Measurements from ENCODE around the gene SIM1.

Gene SIM1

DNA sequence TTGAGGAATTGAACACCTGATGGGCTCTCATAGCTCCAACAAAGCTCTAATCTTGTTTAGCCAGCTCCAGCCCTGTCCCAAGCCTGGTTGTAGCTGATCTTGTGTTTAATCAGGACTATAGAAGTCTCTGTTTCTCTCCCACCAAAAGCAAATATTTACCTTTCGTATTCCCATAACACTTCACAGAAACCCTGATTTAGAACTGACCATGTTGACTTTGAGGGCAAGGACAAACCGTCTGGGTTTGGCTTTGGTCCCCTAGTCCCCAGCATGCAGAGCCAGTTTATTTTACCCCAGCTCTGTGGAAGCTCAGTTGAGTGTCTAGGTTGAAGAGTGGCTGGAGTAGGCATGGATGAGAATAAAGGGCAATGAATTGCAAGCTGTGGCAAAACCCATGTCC, 18.0 kb upstream of the SIM1 start:
- DNase-seq (ENCODE audit: low spot score) = no peak
- TF ChIP-seq, protein P1, sequence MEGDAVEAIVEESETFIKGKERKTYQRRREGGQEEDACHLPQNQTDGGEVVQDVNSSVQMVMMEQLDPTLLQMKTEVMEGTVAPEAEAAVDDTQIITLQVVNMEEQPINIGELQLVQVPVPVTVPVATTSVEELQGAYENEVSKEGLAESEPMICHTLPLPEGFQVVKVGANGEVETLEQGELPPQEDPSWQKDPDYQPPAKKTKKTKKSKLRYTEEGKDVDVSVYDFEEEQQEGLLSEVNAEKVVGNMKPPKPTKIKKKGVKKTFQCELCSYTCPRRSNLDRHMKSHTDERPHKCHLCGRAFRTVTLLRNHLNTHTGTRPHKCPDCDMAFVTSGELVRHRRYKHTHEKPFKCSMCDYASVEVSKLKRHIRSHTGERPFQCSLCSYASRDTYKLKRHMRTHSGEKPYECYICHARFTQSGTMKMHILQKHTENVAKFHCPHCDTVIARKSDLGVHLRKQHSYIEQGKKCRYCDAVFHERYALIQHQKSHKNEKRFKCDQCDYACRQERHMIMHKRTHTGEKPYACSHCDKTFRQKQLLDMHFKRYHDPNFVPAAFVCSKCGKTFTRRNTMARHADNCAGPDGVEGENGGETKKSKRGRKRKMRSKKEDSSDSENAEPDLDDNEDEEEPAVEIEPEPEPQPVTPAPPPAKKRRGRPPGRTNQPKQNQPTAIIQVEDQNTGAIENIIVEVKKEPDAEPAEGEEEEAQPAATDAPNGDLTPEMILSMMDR (IDR thresholded peaks at IDR 0.05; ENCODE audit: extremely low read depth, missing control alignments) = no peak

DNA sequence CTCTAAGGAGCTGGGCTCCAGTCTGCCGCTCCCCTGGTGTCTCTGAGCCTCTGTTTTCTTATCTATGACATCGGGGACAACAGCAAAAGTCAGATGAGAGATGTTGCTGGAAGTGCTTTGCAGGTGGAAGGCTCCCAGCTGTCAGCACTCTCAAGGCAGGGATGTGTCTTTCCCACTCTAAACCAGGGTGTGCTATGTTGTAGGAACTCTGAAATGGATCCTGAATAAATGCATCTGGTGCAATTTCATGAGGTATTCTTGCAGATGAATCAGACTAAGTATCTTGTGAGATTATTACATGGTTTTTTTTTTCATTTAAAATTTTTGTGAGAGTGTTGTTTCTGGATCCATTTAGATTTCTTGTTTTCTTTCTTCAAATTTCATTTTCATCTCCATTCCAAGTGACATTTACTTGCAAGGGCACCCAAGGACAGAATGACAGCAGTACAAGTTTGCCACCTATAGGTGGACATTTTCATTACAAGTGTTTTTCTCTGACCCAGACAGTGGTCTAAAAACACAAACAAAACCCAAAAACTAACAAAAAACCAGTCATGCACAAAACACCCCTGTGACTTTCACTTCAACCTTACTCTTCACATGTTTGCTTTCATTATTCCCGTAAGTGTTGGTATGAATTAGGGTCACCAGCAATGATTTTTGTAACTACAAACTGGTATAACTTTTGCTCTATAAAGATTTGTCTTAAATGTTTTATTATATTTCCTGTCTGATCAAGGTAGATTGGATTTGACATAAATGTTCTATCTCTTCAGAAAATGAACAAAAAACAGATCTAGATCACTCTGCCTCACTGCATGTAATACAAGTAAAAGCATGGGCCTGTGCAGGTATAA, 14.7 kb upstream of the SIM1 start:
- no peak for DNase-seq (ENCODE audit: low spot score)
- TF ChIP-seq, protein P1 (IDR thresholded peaks at IDR 0.05; ENCODE audit: extremely low read depth, missing control alignments) = peak; percentile 8

DNA sequence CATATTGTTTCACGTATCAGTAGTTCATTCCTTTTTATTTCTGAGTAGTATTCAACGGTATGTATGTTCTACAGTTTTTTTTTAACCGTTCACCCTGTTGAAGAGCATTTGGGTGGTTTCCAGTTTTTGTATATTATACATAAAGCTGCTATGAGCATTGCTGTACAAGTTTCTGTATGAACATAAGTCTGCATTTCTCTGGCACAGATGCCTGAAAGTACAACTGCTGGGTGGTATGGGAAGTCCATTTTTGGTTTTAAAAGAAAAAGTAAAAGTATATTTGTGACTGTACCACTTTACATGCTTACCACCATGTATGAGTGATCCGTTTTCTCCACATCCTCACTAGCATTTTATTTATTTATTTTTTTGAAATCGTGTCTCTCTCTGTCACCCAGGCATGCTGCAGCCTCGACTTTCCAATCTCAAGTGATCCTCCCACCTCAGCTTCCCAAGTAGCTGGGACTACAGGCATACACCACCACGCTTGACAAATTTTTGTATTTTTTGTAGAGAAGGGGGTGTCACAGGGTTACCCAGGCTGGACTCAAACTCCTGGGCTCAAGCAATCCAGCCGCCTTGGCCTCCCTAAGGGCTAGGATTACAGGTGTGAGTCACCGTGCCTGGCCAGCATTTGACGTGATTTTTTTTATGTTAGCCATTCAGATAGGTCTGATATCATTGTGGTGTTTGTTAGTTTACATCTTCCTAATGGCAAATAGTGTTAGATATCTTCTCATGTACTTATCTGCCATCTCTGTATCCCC, 11.0 kb upstream of the SIM1 start:
- DNase-seq (ENCODE audit: low spot score) = no peak
- TF ChIP-seq, protein P1 (IDR thresholded peaks at IDR 0.05; ENCODE audit: extremely low read depth, missing control alignments) = no peak

DNA sequence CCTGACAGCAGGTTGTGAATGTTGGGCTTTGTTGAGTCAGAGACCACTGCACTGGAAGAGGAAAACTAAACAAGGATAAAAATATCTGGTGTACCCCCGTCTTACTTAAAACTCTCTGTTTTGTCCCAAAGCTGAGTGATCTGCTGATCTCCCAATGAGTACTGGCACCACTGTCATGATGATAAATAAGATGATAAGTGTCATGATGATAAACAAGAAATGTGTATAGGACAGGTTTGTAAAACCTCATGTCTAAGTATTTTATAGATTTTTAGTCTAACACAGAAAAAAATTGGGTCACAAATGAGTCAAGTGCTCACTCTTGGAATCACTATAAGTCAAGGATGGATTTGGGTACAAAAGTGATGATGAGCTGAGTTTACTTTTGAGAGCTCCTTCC, 8.5 kb upstream of the SIM1 start:
- DNase-seq (ENCODE audit: low spot score) = no peak
- TF ChIP-seq, protein P1 (IDR thresholded peaks at IDR 0.05; ENCODE audit: extremely low read depth, missing control alignments) = no peak

DNA sequence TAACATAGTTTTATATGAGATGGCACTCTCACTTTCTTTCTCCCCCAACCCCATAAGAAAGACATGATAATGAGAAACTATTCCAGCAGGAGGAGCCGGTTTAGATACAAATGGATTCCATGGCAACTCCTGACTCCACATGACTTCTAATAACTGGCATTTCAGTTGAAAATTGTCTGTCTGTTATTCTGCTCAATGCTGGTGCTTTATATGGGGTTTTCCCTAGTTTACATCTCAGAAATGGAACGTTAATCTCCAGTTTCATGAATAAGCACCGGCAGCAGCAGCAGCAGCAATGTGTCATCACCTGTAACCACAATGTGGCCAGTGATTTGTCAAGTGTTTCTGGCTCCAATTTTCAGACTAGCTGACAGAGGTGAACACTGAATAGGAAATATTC, 8.0 kb upstream of the SIM1 start:
- peak; percentile 56 for DNase-seq (ENCODE audit: low spot score)
- TF ChIP-seq, protein P1 (IDR thresholded peaks at IDR 0.05; ENCODE audit: extremely low read depth, missing control alignments) = no peak

DNA sequence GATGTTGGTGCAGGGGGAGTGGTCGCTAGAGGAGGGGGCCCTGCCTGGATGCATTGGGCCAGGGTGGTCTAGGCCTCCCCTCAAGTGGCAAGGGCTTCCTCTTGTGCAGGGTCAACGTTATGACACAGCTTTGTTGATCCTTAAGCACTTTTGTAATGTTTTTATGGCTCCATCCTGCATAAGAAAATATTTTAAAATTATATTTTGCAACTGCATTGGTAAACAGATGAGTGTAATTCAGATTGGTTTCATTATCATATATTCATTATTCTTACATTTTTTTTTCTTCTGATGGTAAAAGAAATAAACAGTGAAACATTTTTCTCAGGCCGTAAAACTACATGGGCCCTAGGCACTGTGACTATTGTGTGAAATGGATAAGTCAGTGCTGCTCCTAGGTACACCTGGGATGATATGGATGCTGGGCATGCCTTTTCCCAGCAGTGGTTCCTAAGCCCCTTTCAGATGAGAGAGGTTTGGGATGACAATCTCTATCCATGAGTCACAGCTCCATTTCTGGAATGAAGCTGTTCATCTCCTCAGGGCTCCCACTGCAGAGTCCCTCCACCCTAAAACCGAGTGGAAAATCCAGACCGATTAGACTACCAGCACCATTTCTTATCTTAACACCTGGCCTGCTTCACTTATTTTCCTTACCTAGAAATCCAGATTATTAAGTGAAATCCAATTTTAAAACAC, 5.8 kb upstream of the SIM1 start:
- TF ChIP-seq, protein P1 (IDR thresholded peaks at IDR 0.05; ENCODE audit: extremely low read depth, missing control alignments) = no peak
- DNase-seq (ENCODE audit: low spot score) = no peak

Data from GM20000 (cell line).